IMR-90 (cell line): ENCODE data around the gene AMN. TPM values are rescaled to one million over a fixed set of nuclear protein-coding genes. Genes with fewer than 3 reads are reported as not detected.
"Not testable (repeated sequence)": the region's sequence is repeated elsewhere in the genome, so short reads cannot be mapped to it uniquely, and the experiment has no call there.

Experiments
- ATAC-seq: fragments of 200-7000 bp; cut with Tn5 transposase; 2 replicates; pipeline ENCODE4 v1.9.1; 2020; ENCODE audit warnings: low read depth, mild to moderate bottlenecking, moderate library complexity
- BruUV-seq: library from RNA; stranded (reverse); fragments of 400-500 nt; replicated peaks from 2 replicates; lab custom pipeline; 2021; lab: Mats Ljungman, UMichigan
- CTCF ChIA-PET: fragments of 300-600 bp; formaldehyde crosslinking; extraction: SDS; loops from one replicate; lab custom pipeline; 2021; ENCODE audit warnings: antibody characterized with exemption; lab: Yijun Ruan, JAX
- POLR2A ChIA-PET: fragments of 300-600 bp; sonication (Branson Sonifier 250); formaldehyde crosslinking; loops from one replicate; lab custom pipeline; 2022; ENCODE audit warnings: antibody characterized with exemption; ENCODE audit not compliant: unreplicated experiment; lab: Charles Lee
- DNase-seq: peaks from one replicate; pipeline ENCODE4 v3.0.0; 2013
- H2AFZ ChIP-seq: replicated peaks from 2 replicates; pipeline ENCODE3; 2013; ENCODE audit warnings: low read length, mild to moderate bottlenecking; ENCODE audit not compliant: poor library complexity
- H2AK5ac ChIP-seq: 2 replicates; pipeline ENCODE4 v1.6.1; 2013; ENCODE audit warnings: low read depth, low read length, inconsistent platforms
- H2AK9ac ChIP-seq: replicated peaks from 2 replicates; pipeline ENCODE3; 2013; ENCODE audit warnings: mild to moderate bottlenecking, low read depth, low read length, moderate library complexity; ENCODE audit not compliant: poor library complexity
- H2BK120ac ChIP-seq: 2 replicates; pipeline ENCODE4 v1.6.1; 2013; ENCODE audit warnings: low read depth, low read length, inconsistent platforms
- H2BK15ac ChIP-seq: 3 replicates; pipeline ENCODE4 v1.6.1; 2013; ENCODE audit warnings: low read depth, low read length, inconsistent platforms
- H2BK20ac ChIP-seq: 2 replicates; pipeline ENCODE4 v1.6.1; 2013; ENCODE audit warnings: low read depth, mild to moderate bottlenecking, inconsistent platforms, low read length, moderate library complexity
- H2BK5ac ChIP-seq: 2 replicates; pipeline ENCODE4 v1.6.1; 2013; ENCODE audit warnings: mild to moderate bottlenecking, low read depth, low read length, inconsistent platforms; ENCODE audit not compliant: poor library complexity, severe bottlenecking
- H3K14ac ChIP-seq: replicated peaks from 2 replicates; pipeline ENCODE4 v1.6.1; 2013; ENCODE audit warnings: low read depth, low read length, inconsistent platforms
- H3K18ac ChIP-seq: 2 replicates; pipeline ENCODE4 v1.6.1; 2013; ENCODE audit warnings: low read depth, low read length, control low read depth
- H3K23ac ChIP-seq: 2 replicates; pipeline ENCODE4 v1.6.1; 2013; ENCODE audit warnings: low read depth, low read length, inconsistent platforms
- H3K27ac ChIP-seq: 2 replicates; pipeline ENCODE4 v1.5.1; 2013; ENCODE audit warnings: mild to moderate bottlenecking, control low read depth, low read length; ENCODE audit not compliant: insufficient read depth
- H3K27me3 ChIP-seq: 2 replicates; pipeline ENCODE4 v1.6.1; 2013; ENCODE audit warnings: low read length; ENCODE audit not compliant: control insufficient read depth, insufficient read depth
- H3K36me3 ChIP-seq: 2 replicates; pipeline ENCODE4 v1.6.1; 2013; ENCODE audit warnings: low read length, mixed read lengths; ENCODE audit not compliant: control insufficient read depth, insufficient read depth
- H3K4ac ChIP-seq: 2 replicates; pipeline ENCODE4 v1.6.1; 2013; ENCODE audit warnings: low read depth, low read length, inconsistent platforms
- H3K4me1 ChIP-seq: 2 replicates; pipeline ENCODE4 v1.6.1; 2013; ENCODE audit warnings: low read length, mixed read lengths; ENCODE audit not compliant: control insufficient read depth, insufficient read depth
- H3K4me2 ChIP-seq: 2 replicates; pipeline ENCODE4 v1.6.1; 2013; ENCODE audit warnings: low read depth, mild to moderate bottlenecking, control low read depth, low read length, moderate library complexity
- H3K4me3 ChIP-seq: 2 replicates; pipeline ENCODE4 v1.5.1; 2013; ENCODE audit warnings: low read depth, mild to moderate bottlenecking, control low read depth, low read length, moderate library complexity; ENCODE audit not compliant: insufficient read depth
- H3K56ac ChIP-seq: 2 replicates; pipeline ENCODE4 v1.6.1; 2013; ENCODE audit warnings: low read length, inconsistent platforms; ENCODE audit not compliant: insufficient read depth; ENCODE audit errors: extremely low read depth
- H3K79me1 ChIP-seq, 2 experiments: 2 replicates each; pipeline ENCODE4 v1.6.1; 2013; ENCODE audit warnings: low read length in 2 of 2, inconsistent platforms in 1 of 2, low read depth in 1 of 2
- H3K9ac ChIP-seq: 2 replicates; pipeline ENCODE4 v1.6.1; 2013; ENCODE audit warnings: low read depth, low read length, control low read depth
- H3K9me1 ChIP-seq: 2 replicates; pipeline ENCODE4 v1.6.1; 2013; ENCODE audit warnings: low read length, inconsistent platforms; ENCODE audit not compliant: insufficient read depth
- H3K9me3 ChIP-seq: 2 replicates; pipeline ENCODE4 v1.6.1; 2013; ENCODE audit warnings: low read length; ENCODE audit not compliant: control insufficient read depth, insufficient read depth
- H4K20me1 ChIP-seq: 2 replicates; pipeline ENCODE4 v1.6.1; 2013; ENCODE audit warnings: low read length, inconsistent platforms; ENCODE audit not compliant: insufficient read depth
- H4K5ac ChIP-seq: 2 replicates; pipeline ENCODE4 v1.6.1; 2013; ENCODE audit warnings: mild to moderate bottlenecking, low read depth, low read length, control low read depth
- H4K8ac ChIP-seq, 2 experiments: 2 replicates each; pipeline ENCODE4 v1.6.1; 2013; ENCODE audit warnings: low read depth in 2 of 2, low read length in 2 of 2, control low read depth in 1 of 2, inconsistent platforms in 1 of 2
- H4K91ac ChIP-seq: 2 replicates; pipeline ENCODE4 v1.6.1; 2013; ENCODE audit warnings: low read depth, low read length, inconsistent platforms; ENCODE audit not compliant: insufficient read depth
- CHD1 ChIP-seq: IDR thresholded peaks from 2 replicates; pipeline ENCODE4 v1.6.1; 2012; ENCODE audit warnings: low read depth, low read length, improper control_type of control experiment
- dilution Hi-C: fragments of 300-500 bp; cut with HindIII; formaldehyde crosslinking; loops from one replicate; pipeline ENCODE4 v1.14.3; 2018; ENCODE audit warnings: low sequenced_read_pairs; ENCODE audit not compliant: unreplicated experiment
- in situ Hi-C: fragments of 300-500 bp; cut with MboI; formaldehyde crosslinking; loops from 3 replicates; pipeline ENCODE4 v1.14.3; 2019; ENCODE audit warnings: low sequenced_read_pairs, inconsistent platforms, mixed read lengths
- intact Hi-C: fragments of 100-400 bp; cut with micrococcal nuclease; formaldehyde crosslinking; loops from 2 replicates; pipeline ENCODE4 v1.10.0; 2022
- polyA plus RNA-seq, 3 experiments: library from polyadenylated mRNA; depleted of rRNA; stranded (reverse); fragments of >200 nt; gene quantifications; 2 replicates each; pipeline ENCODE4 v1.2.3, GENCODE V29; 2012; ENCODE audit warnings: low replicate concordance in 1 of 3
- total RNA-seq: library from RNA; depleted of rRNA; stranded (reverse); fragments of >200 nt; gene quantifications from 2 replicates; pipeline ENCODE4 v1.2.3, GENCODE V29; 2012

Gene AMN
- total and polyA plus RNA-seq, 2 of the 4 experiments (the other 2 are of a cell fraction) = under 0.01 to 0.24 TPM

DNA sequence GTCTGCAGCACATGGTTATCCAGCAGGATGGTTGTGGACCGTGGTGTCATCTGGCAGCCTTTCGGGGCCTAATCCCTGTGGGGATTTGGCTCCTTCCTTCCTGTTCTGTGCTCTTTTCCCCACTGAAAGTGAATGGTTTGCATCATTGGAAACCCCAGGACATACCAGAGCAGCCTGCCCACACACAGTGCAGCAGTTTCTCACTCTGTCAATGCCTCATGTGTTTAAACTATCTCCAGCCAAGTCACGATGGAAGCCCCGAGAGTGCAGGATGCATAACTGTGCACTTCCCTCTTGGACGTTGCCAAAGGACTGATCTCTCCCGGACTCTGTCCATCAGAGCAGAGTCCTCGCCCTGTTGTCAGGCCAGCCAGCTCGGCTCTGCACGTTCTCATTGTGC, 29.0 kb upstream of the AMN start (continued):
- no peak for TF ChIP-seq CHD1

DNA sequence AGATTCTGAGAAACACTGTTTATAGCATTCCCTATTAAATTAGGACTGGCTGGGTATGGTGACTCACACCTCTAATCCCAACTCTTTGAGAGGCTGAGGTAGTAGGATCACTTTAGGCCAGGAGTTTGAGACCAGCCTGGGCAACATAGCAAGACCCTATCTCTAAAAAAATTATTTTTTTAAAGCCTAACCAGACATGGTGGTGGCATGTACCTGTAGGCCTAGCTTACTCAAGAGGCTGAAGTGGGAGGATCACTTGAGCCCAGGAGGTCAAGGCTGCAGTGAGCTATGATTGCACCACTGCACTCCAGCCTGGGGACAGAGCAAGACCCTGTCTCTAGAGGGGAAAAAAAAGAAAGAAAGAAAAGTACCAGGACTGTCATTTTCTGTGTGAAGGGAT, 25.7 kb upstream of the AMN start:
- H3K9ac ChIP-seq, H3K14ac ChIP-seq, BruUV-seq, dilution Hi-C loops, H4K8ac ChIP-seq, H3K18ac ChIP-seq, CTCF ChIA-PET, H3K4me1 ChIP-seq, H3K4ac ChIP-seq, H3K4me2 ChIP-seq, H3K56ac ChIP-seq, POLR2A ChIA-PET, ATAC-seq, H2AFZ ChIP-seq, H2BK120ac ChIP-seq, H3K9me3 ChIP-seq, H2BK5ac ChIP-seq, H3K4me3 ChIP-seq, H4K91ac ChIP-seq, H3K23ac ChIP-seq, H4K20me1 ChIP-seq, H2BK15ac ChIP-seq, H4K5ac ChIP-seq, DNase-seq, H3K9me1 ChIP-seq, H3K27ac ChIP-seq, H3K27me3 ChIP-seq, H2AK9ac ChIP-seq, intact Hi-C loops, H2AK5ac ChIP-seq, H2BK20ac ChIP-seq: not testable (repeated sequence)
- peaks cover 0 to 11% of the 10 kb centered on the region in 2 experiments; a peak in 1 of 4 replicates for H3K79me1 ChIP-seq
- in situ Hi-C loops = loop anchor here (10.0 kb wide), 1 partner anchor 112 kb away; no protein-coding TSS in a partner anchor
- peaks cover 20% of the 10 kb centered on the region for H3K36me3 ChIP-seq
